Pancreas (tissue), 10 donors: ENCODE data around the gene ZDHHC14. TPM values are rescaled to one million over a fixed set of nuclear protein-coding genes. Genes with fewer than 3 reads are reported as not detected.

ENCODE experiments used
- ATAC-seq, 4 donors: fragments of 200-7000 bp; cut with Tn5 transposase; one replicate each; pipeline versions ENCODE4 v1.8.0 to v1.9.1; 2020; ENCODE audit warnings: mild to moderate bottlenecking in 4 of 4, moderate library complexity in 4 of 4
- DNase-seq, 6 donors: peaks; one replicate each; pipeline ENCODE4 v3.0.0-alpha.2; 2020
- FAIRE-seq: peaks from 2 replicates; lab custom pipeline; 2012; peaks lifted over from hg19 to GRCh38; lab: Jason Lieb, UNC
- H3K27ac ChIP-seq, 4 donors: fragments of 200-600 bp; sonication (generic); 1 replicate in 3 of 4; 2 replicates in 1 of 4; pipeline versions ENCODE4 v1.5.0 to v1.8.0; 2020
- H3K27me3 ChIP-seq, 4 donors: fragments of 200-600 bp; one replicate each; pipeline ENCODE4 v1.8.0; 2021
- H3K36me3 ChIP-seq, 3 donors: fragments of 200-600 bp; sonication (generic) in 1 of 3; one replicate each; pipeline versions ENCODE4 v1.5.0 to v1.8.0; 2020 to 2021
- H3K4me1 ChIP-seq, 3 donors: fragments of 200-600 bp; one replicate each; pipeline ENCODE4 v1.8.0; 2021
- H3K4me3 ChIP-seq, 4 donors: fragments of 200-600 bp; sonication (generic) in 2 of 4; one replicate each; pipeline versions ENCODE4 v1.5.0 to v1.8.0; 2020 to 2021
- H3K9me3 ChIP-seq, 4 donors: fragments of 200-600 bp; one replicate each; pipeline ENCODE4 v1.8.0; 2021
- CTCF ChIP-seq, 4 donors: fragments of 200-600 bp; sonication (generic) in 3 of 4; IDR thresholded peaks; one replicate each; pipeline versions ENCODE4 v1.5.0 to v1.8.0; 2021; ENCODE audit warnings: antibody characterized with exemption in 4 of 4
- WGBS, 2 donors: extraction: QIAGEN DNeasy Blood & Tissue Kit; methylation state at CpG; one replicate each; pipeline ENCODE4 v1.1.7; 2013; 5-methylcytosine and 5-hydroxymethylcytosine counted together
- intact Hi-C, 3 donors: fragments of 100-400 bp; cut with DNase I; formaldehyde crosslinking; loops; one replicate each; pipeline versions ENCODE4 v1.11.1 to v1.14.2; 2022
- polyA plus RNA-seq, 2 donors: library from polyadenylated mRNA; stranded (reverse); fragments of 200-250 nt; gene quantifications; one replicate each; pipeline ENCODE4 v1.2.3, GENCODE V29; 2013
- total RNA-seq, 6 donors: library from RNA; stranded (reverse); fragmentation: NEBNext Ultra II Directional in 4 of 6; extraction: Animal tissue kit (Norgen Biotek cat#: 25700) in 4 of 6; gene quantifications; one replicate each; pipeline versions ENCODE4 v1.2.1 to v1.2.4, GENCODE V29; 2021 to 2023
- donor health status: healthy with polysubstance abuse.
- donor health status: DM: no; HTN: no; CAD: no; lungs with moderate emphysema.
- donor health status: DM: no; HTN: no; CAD: no.
- donor health status: control.
- donor health status: control.
- donor health status: Bipolar disorder and iron deficiency.
- donor health status: DM: yes; HTN: yes; CAD: no.
- donor health status: DM: no; HTN: no; CAD: no.
- donor health status: DM: no; HTN: no; CAD: no.
- donor health status: DM: yes; HTN: yes; CAD: no.

ZDHHC14 gene
- total and polyA plus RNA-seq, 8 donors, result 3.1 to 9.9 (median 4.5) TPM

GRCh38 chr6:157610451-157610999 is 229.5 kb downstream of the ZDHHC14 start:
- intact Hi-C loops, result no loop called here
- FAIRE-seq (no peak), DNase-seq (no peak), ATAC-seq (no peak)
- Histone ChIP-seq H3K27me3 (no peaks in the 10 kb centered on the region), H3K27ac (no peak overlapping the region), H3K4me1 (no peaks in the 10 kb centered on the region), H3K9me3 (no peaks in the 10 kb centered on the region), H3K4me3 (no peak overlapping the region), H3K36me3 (no peaks in the 10 kb centered on the region)
- no peak for TF ChIP-seq CTCF (IDR thresholded peaks at IDR 0.05)
- WGBS, 2 donors, result 84 to 86% methylated on average over 9 of the region's 9 CpGs

- Histone ChIP-seq H3K27me3 (no peaks in the 10 kb centered on the region), H3K36me3 (no peaks in the 10 kb centered on the region), H3K9me3 (no peaks in the 10 kb centered on the region), H3K27ac (no peak overlapping the region), H3K4me3 (no peak overlapping the region), H3K4me1 (no peaks in the 10 kb centered on the region)
- TF ChIP-seq CTCF (IDR thresholded peaks at IDR 0.05), result no peak
- WGBS, 2 donors, result 62 to 72% methylated on average over 3 of the region's 3 CpGs
- no peak for ATAC-seq
- FAIRE-seq, result no peak
- no peak for DNase-seq
- intact Hi-C loops, result no loop called here
Observed at GRCh38 chr6:157611406-157611805, 230.4 kb downstream of the ZDHHC14 start.

- Histone ChIP-seq H3K9me3 (no peaks in the 10 kb centered on the region), H3K4me1 (no peaks in the 10 kb centered on the region), H3K4me3 (no peak overlapping the region), H3K27ac (no peak overlapping the region), H3K36me3 (no peaks in the 10 kb centered on the region), H3K27me3 (no peaks in the 10 kb centered on the region)
- peak in 2 of 4 donors; percentile 38 to 59 for ATAC-seq
- DNase-seq, result no peak
- intact Hi-C loops, result no loop called here
- 80 to 82% methylated on average over 7 of the region's 7 CpGs for WGBS, 2 donors
- FAIRE-seq, result no peak
- TF ChIP-seq CTCF (IDR thresholded peaks at IDR 0.05), result no peak
Observed at GRCh38 chr6:157613011-157613522, 232.1 kb downstream of the ZDHHC14 start.

- Histone ChIP-seq H3K4me1 (no peaks in the 10 kb centered on the region), H3K27me3 (no peaks in the 10 kb centered on the region), H3K9me3 (no peaks in the 10 kb centered on the region), H3K36me3 (no peaks in the 10 kb centered on the region), H3K27ac (no peak overlapping the region), H3K4me3 (no peak overlapping the region)
- intact Hi-C loops, result no loop called here
- no peak for FAIRE-seq
- TF ChIP-seq CTCF (IDR thresholded peaks at IDR 0.05), result no peak
- 97 to 98% methylated on average over 5 of the region's 5 CpGs for WGBS, 2 donors
- no peak for DNase-seq
- peak in 1 of 4 donors; percentile 44 for ATAC-seq
Observed at GRCh38 chr6:157614026-157614568, 233.1 kb downstream of the ZDHHC14 start.

GRCh38 chr6:157615420-157615769 is 234.4 kb downstream of the ZDHHC14 start:
- Histone ChIP-seq H3K9me3 (no peaks in the 10 kb centered on the region), H3K27me3 (no peaks in the 10 kb centered on the region), H3K4me1 (no peaks in the 10 kb centered on the region), H3K4me3 (no peak overlapping the region), H3K27ac (no peak overlapping the region), H3K36me3 (no peaks in the 10 kb centered on the region)
- FAIRE-seq, result no peak
- intact Hi-C loops, result no loop called here
- no peak for DNase-seq
- WGBS, 2 donors, result 81 to 83% methylated on average over 4 of the region's 4 CpGs
- TF ChIP-seq CTCF (IDR thresholded peaks at IDR 0.05), result no peak
- ATAC-seq, result peak in 2 of 4 donors; percentile 20 to 24
